Large intestine (tissue), 3 donors: ENCODE measurements around the gene RTN4RL1. TPM values are rescaled to one million over a fixed set of nuclear protein-coding genes. Genes with fewer than 3 reads are reported as not detected.

Experiments used
- DNase-seq, 2 donors: peaks; one replicate each; pipeline versions ENCODE4 v3.0.0 to v3.0.0-alpha.2; 2013
- H3K27ac ChIP-seq: one replicate; pipeline ENCODE4 v1.5.1; 2013; ENCODE audit warnings: low read length
- H3K27me3 ChIP-seq: 2 replicates; pipeline ENCODE4 v1.6.1; 2013; ENCODE audit warnings: low read length; ENCODE audit not compliant: control insufficient read depth, insufficient read depth
- H3K36me3 ChIP-seq: 2 replicates; pipeline ENCODE4 v1.6.1; 2013; ENCODE audit warnings: low read length; ENCODE audit not compliant: control insufficient read depth, insufficient read depth
- H3K4me1 ChIP-seq: one replicate; pipeline ENCODE4 v1.6.1; 2013; ENCODE audit warnings: low read length; ENCODE audit not compliant: control insufficient read depth, insufficient read depth
- H3K4me3 ChIP-seq: one replicate; pipeline ENCODE4 v1.5.1; 2013; ENCODE audit warnings: low read length
- H3K9me3 ChIP-seq: one replicate; pipeline ENCODE4 v1.6.1; 2013; ENCODE audit warnings: mild to moderate bottlenecking, low read depth, low read length, moderate library complexity; ENCODE audit not compliant: control insufficient read depth
- WGBS: methylation state at CpG from one replicate; pipeline ENCODE4 v1.1.5; 2013; ENCODE audit warnings: low lambda C conversion rate; ENCODE audit not compliant: insufficient coverage; 5-methylcytosine and 5-hydroxymethylcytosine counted together
- polyA plus RNA-seq: library from polyadenylated mRNA; unstranded; fragments of 120-200 nt; gene quantifications from one replicate; pipeline ENCODE4 v1.2.1, GENCODE V29; 2013

Gene RTN4RL1
- polyA plus RNA-seq, 1 donor, result 0.45 TPM

GRCh38 chr17:1997927-1998742 is 27.0 kb downstream of the RTN4RL1 start:
- peak overlapping the region; percentile 46 for H3K4me3 ChIP-seq
- WGBS, result no CpG with 5 or more reads among the region's 92 CpGs
- H3K4me1 ChIP-seq, result peaks cover 43% of the 10 kb centered on the region
- peak; percentile 78 to 90 for DNase-seq
- peak overlapping the region; percentile 81 for H3K27ac ChIP-seq
- peaks cover 1% of the 10 kb centered on the region for H3K36me3 ChIP-seq
- no peaks in the 10 kb centered on the region for H3K9me3 ChIP-seq
- no peaks in the 10 kb centered on the region for H3K27me3 ChIP-seq

GRCh38 chr17:1997289-1997926 is 27.7 kb downstream of the RTN4RL1 start:
- Histone ChIP-seq H3K4me1 (peaks cover 43% of the 10 kb centered on the region), H3K4me3 (peak overlapping the region; percentile 46), H3K9me3 (no peaks in the 10 kb centered on the region), H3K36me3 (no peaks in the 10 kb centered on the region), H3K27ac (peak overlapping the region; percentile 81), H3K27me3 (no peaks in the 10 kb centered on the region)
- peak; percentile 44 to 81 for DNase-seq
- 0% methylated on average over 1 of the region's 22 CpGs for WGBS

- peak overlapping the region; percentile 81 for H3K27ac ChIP-seq
- H3K27me3 ChIP-seq, result no peaks in the 10 kb centered on the region
- WGBS, result no CpG with 5 or more reads among the region's 9 CpGs
- H3K9me3 ChIP-seq, result no peaks in the 10 kb centered on the region
- H3K4me1 ChIP-seq, result peaks cover 43% of the 10 kb centered on the region
- no peak for DNase-seq
- no peaks in the 10 kb centered on the region for H3K36me3 ChIP-seq
- peak overlapping the region; percentile 56 for H3K4me3 ChIP-seq
Measured at GRCh38 chr17:1996800-1997288, 28.3 kb downstream of the RTN4RL1 start.

DNA sequence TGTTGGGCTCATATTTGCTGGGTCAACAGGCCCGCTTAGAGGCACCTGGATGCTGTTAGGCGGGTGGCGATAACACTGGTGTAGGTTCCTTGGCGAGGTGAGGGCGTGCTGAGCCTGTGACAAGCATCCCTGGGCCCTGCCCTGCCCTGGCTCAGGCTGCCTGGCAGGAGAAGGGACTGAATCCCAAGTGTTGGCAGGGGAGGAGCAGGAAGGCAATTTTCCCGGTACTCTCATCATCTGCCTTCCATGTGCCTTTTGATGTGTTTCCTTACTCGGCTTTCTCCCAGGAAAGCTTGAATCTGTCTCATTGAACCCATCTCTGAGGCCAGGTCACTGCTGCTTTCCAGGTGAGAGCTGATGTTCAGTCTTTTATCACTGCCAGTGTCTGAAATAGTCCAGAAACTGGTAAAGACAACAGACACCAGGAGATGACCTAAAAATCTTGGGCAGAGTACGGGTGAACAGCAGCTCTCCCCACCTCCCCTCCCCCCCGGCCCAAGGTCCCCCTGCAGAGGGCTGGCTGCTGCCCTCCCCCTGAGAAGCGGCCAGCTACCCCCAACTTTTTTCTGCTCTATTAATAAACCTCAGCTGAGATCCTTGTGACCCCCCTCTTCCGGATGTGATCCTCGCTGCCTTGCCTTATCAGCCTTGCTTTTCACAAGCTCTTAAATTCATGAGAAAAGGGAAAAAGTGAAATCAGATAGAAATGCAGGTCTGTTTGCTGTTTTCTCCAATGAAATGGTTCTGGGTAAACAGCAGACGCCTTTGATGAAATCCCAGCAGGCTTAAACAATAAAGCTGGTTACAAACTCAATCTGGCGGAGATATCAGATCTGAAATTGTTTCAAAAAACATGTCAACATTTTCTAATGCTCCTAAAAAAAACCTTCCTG is 29.0 kb downstream of the RTN4RL1 start:
- no CpG with 5 or more reads among the region's 14 CpGs for WGBS
- no peaks in the 10 kb centered on the region for H3K36me3 ChIP-seq
- H3K27ac ChIP-seq, result peak overlapping the region; percentile 81
- H3K4me3 ChIP-seq, result peak overlapping the region; percentile 56
- H3K4me1 ChIP-seq, result peaks cover 43% of the 10 kb centered on the region
- no peaks in the 10 kb centered on the region for H3K9me3 ChIP-seq
- H3K27me3 ChIP-seq, result peaks cover 3% of the 10 kb centered on the region
- no peak for DNase-seq

- no peaks in the 10 kb centered on the region for H3K36me3 ChIP-seq
- peak overlapping the region; percentile 56 for H3K4me3 ChIP-seq
- no CpG with 5 or more reads among the region's 16 CpGs for WGBS
- peak overlapping the region; percentile 81 for H3K27ac ChIP-seq
- peak; percentile 84 to 92 for DNase-seq
- peaks cover 43% of the 10 kb centered on the region for H3K4me1 ChIP-seq
- peaks cover 3% of the 10 kb centered on the region for H3K27me3 ChIP-seq
- no peaks in the 10 kb centered on the region for H3K9me3 ChIP-seq
Measured at GRCh38 chr17:1995321-1995892, 29.7 kb downstream of the RTN4RL1 start.

GRCh38 chr17:1994707-1995106 is 30.4 kb downstream of the RTN4RL1 start:
- Histone ChIP-seq H3K27me3 (peaks cover 3% of the 10 kb centered on the region), H3K4me1 (peaks cover 37% of the 10 kb centered on the region), H3K9me3 (no peaks in the 10 kb centered on the region), H3K4me3 (no peak overlapping the region), H3K36me3 (no peaks in the 10 kb centered on the region), H3K27ac (peak overlapping the region; percentile 81)
- WGBS, result no CpG with 5 or more reads among the region's 4 CpGs
- DNase-seq, result no peak

GRCh38 chr17:1992541-1992940 is 32.6 kb downstream of the RTN4RL1 start:
- WGBS, result no CpG with 5 or more reads among the region's 10 CpGs
- no peaks in the 10 kb centered on the region for H3K36me3 ChIP-seq
- DNase-seq, result no peak
- H3K4me1 ChIP-seq, result peaks cover 25% of the 10 kb centered on the region
- H3K4me3 ChIP-seq, result no peak overlapping the region
- no peak overlapping the region for H3K27ac ChIP-seq
- H3K9me3 ChIP-seq, result no peaks in the 10 kb centered on the region
- peaks cover 3% of the 10 kb centered on the region for H3K27me3 ChIP-seq

DNA sequence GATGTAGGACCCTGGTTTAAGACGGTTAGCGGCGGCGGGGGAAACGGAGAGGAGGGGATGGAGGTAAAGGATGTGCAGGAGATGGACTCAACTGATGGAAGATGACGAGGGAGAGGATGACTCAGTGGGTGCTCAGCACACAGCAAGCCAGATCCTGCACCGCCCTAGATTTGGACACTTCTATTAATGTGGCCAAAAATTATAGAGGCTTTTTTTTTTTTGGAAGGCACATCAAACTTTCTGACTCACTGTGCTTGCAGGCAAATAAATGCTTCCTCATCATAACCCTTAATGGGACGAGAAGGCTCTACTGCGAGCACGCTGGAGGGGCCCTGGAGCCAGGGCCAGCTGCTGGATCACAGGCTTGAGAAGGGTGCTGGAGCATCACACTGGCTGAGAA is 36.0 kb downstream of the RTN4RL1 start:
- Histone ChIP-seq H3K27ac (no peak overlapping the region), H3K4me3 (no peak overlapping the region), H3K9me3 (no peaks in the 10 kb centered on the region), H3K36me3 (no peaks in the 10 kb centered on the region), H3K4me1 (peaks cover 7% of the 10 kb centered on the region), H3K27me3 (peaks cover 3% of the 10 kb centered on the region)
- WGBS, result 100% methylated on average over 4 of the region's 10 CpGs
- no peak for DNase-seq

- Histone ChIP-seq H3K4me3 (no peak overlapping the region), H3K27me3 (peaks cover 7% of the 10 kb centered on the region), H3K4me1 (peaks cover 7% of the 10 kb centered on the region), H3K9me3 (no peaks in the 10 kb centered on the region), H3K36me3 (no peaks in the 10 kb centered on the region), H3K27ac (no peak overlapping the region)
- no peak for DNase-seq
- WGBS, result no CpG with 5 or more reads among the region's 18 CpGs
Measured at GRCh38 chr17:1986783-1987451, 38.2 kb downstream of the RTN4RL1 start.
